ENCODE data around the gene TBC1D10A.

DNA sequence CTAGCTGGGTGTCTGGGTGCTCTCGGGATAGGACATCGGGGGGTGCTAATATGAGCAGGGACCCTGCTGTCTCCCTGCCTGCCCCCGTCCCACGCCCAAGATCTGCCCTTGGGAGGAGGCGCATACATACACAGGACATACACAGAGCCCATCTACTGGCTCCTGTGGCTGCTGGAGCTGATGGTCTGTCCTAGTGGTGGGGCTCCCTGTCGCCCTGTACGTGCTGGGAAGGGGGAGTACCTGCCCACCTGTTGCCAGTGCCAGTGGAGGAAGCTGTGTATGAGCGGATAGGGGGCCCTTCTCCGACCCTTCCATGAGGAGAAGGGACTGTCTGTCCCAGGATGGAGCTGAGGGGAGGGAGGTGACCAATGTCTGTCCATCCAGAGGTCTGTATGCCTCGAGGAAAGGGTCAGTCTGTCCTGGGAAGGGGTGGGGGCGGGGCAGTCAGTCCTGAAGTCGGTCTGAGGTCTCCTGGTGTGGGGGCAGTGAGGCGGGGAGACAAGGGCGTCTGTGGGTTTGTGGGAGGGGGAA is 952 bp downstream of the TBC1D10A start:
- TF ChIP-seq POLR2A (IDR thresholded peaks at IDR 0.05; ENCODE audit: low read depth, low read length) (no peak), POLR2AphosphoS5 (IDR thresholded peaks at IDR 0.05; ENCODE audit: low read depth, low read length) (no peak), TAF1 (IDR thresholded peaks at IDR 0.05; ENCODE audit: borderline replicate concordance, low read depth, low read length) (no peak)

All from GM12892 (cell line).